K562 (cell line): ENCODE results near the gene STT3B.

Experiments used
- BCL6 ChIP-seq: fragments of 250-450 bp; sonication (Bioruptor Pico); IDR thresholded peaks from 2 replicates; pipeline ENCODE4 v1.4.0; 2020
- CBFA2T2 ChIP-seq: fragments of 450-650 bp; conservative IDR thresholded peaks from 2 replicates; pipeline ENCODE4 v1.6.1; 2017; ENCODE audit warnings: mild to moderate bottlenecking
- HNRNPK ChIP-seq: fragments of 200-400 bp; formaldehyde crosslinking; IDR thresholded peaks from one replicate; pipeline ENCODE4 v1.6.1; 2018; ENCODE audit warnings: mild to moderate bottlenecking, low read depth, low read length; ENCODE audit not compliant: poor library complexity, severe bottlenecking
- PML ChIP-seq: IDR thresholded peaks from 2 replicates; pipeline ENCODE4 v1.6.1; 2012; ENCODE audit warnings: low read length, inconsistent platforms
- SETDB1 ChIP-seq: IDR thresholded peaks from one replicate; pipeline ENCODE4 v1.6.1; 2012; ENCODE audit warnings: low read length, control low read depth, inconsistent platforms
- ZMIZ1 ChIP-seq, 2 experiments: fragments of 150-350 bp in 1 of 2; IDR thresholded peaks; 2 replicates each; pipeline ENCODE4 v1.6.1; 2012 to 2016; ENCODE audit warnings: low read depth in 2 of 2, low read length in 2 of 2, mild to moderate bottlenecking in 1 of 2, moderate library complexity in 1 of 2
- TF ChIP-seq, protein P1 (sequence below), 3 experiments: IDR thresholded peaks in 2 of 3; conservative IDR thresholded peaks in 1 of 3; 2 replicates each; pipeline ENCODE4 v1.5.1; 2011 to 2012; ENCODE audit warnings: low read length in 3 of 3, mild to moderate bottlenecking in 3 of 3, control low read depth in 2 of 3, improper control_type of control experiment in 1 of 3, inconsistent platforms in 1 of 3, low read depth in 1 of 3, mixed read lengths in 1 of 3, moderate library complexity in 1 of 3; ENCODE audit not compliant: insufficient read depth in 2 of 3

- TF ChIP-seq CBFA2T2 (no peak), ZMIZ1 (IDR thresholded peaks at IDR 0.05; ENCODE audit: low read depth in 2 of 2, low read length in 2 of 2) (no peak), SETDB1 (no peak), PML (no peak), HNRNPK (no peak), BCL6 (CRISPR knock-in tag) (no peak)
- TF ChIP-seq, protein P1, sequence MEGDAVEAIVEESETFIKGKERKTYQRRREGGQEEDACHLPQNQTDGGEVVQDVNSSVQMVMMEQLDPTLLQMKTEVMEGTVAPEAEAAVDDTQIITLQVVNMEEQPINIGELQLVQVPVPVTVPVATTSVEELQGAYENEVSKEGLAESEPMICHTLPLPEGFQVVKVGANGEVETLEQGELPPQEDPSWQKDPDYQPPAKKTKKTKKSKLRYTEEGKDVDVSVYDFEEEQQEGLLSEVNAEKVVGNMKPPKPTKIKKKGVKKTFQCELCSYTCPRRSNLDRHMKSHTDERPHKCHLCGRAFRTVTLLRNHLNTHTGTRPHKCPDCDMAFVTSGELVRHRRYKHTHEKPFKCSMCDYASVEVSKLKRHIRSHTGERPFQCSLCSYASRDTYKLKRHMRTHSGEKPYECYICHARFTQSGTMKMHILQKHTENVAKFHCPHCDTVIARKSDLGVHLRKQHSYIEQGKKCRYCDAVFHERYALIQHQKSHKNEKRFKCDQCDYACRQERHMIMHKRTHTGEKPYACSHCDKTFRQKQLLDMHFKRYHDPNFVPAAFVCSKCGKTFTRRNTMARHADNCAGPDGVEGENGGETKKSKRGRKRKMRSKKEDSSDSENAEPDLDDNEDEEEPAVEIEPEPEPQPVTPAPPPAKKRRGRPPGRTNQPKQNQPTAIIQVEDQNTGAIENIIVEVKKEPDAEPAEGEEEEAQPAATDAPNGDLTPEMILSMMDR (IDR thresholded peaks at IDR 0.05 in 2 of 3, conservative IDR thresholded peaks at IDR 0.05 in 1 of 3; ENCODE audit: insufficient read depth in 2 of 3, low read depth in 1 of 3, low read length in 3 of 3) = no peak
These were observed 87.9 kb downstream of the STT3B start for GRCh38 chr3:31620656-31621055.
